ENCODE measurements around the gene CCT3. TPM values are rescaled to one million over a fixed set of nuclear protein-coding genes. Genes with fewer than 3 reads are reported as not detected.

The CCT3 gene
- total RNA-seq, 2 experiments from 2014 or later: 385 to 387 TPM

GRCh38 chr1:156293895-156294294, 44.2 kb downstream of the CCT3 start:
- Histone ChIP-seq H3K27ac (ENCODE audit: low read depth, low read length, poor library complexity, severe bottlenecking) (no peak overlapping the region), H3K79me2 (ENCODE audit: insufficient read depth, low read depth, low read length) (no peaks in the 10 kb centered on the region), H3K9me3 (ENCODE audit: low read length) (no peaks in the 10 kb centered on the region), H3K4me1 (ENCODE audit: insufficient read depth, low read length, poor library complexity, severe bottlenecking) (no peaks in the 10 kb centered on the region), H3K36me3 (ENCODE audit: insufficient read depth, low read length) (no peaks in the 10 kb centered on the region), H3K9me2 (ENCODE audit: insufficient read depth, low read length) (no peaks in the 10 kb centered on the region), H2AFZ (ENCODE audit: low read length) (no peak overlapping the region), H3K4me2 (ENCODE audit: low read length) (no peak overlapping the region), H3K4me3 (ENCODE audit: low read depth, low read length, poor library complexity, severe bottlenecking) (no peak overlapping the region), H4K20me1 (ENCODE audit: insufficient read depth, low read length) (no peaks in the 10 kb centered on the region)
- BruUV-seq (replicated peaks): no TSS peak
- POLR2A ChIA-PET: no interaction called here
- no peak for DNase-seq (ENCODE audit: low spot score)
- intact Hi-C loops (cut with micrococcal nuclease; ENCODE audit: unreplicated experiment): no loop called here
- CTCF ChIA-PET (ENCODE audit: unreplicated experiment): no interaction called here
- no peak for TF ChIP-seq CTCF (conservative IDR thresholded peaks at IDR 0.05; ENCODE audit: low read length)
- no peak for TF ChIP-seq EZH2phosphoT487 (IDR thresholded peaks at IDR 0.05; ENCODE audit: borderline replicate concordance, low read depth, low read length)

- Histone ChIP-seq H2AFZ (ENCODE audit: low read length) (no peak overlapping the region), H3K27ac (ENCODE audit: low read depth, low read length, poor library complexity, severe bottlenecking) (no peak overlapping the region), H3K9me3 (ENCODE audit: low read length) (no peaks in the 10 kb centered on the region), H3K4me2 (ENCODE audit: low read length) (no peak overlapping the region), H4K20me1 (ENCODE audit: insufficient read depth, low read length) (no peaks in the 10 kb centered on the region), H3K4me1 (ENCODE audit: insufficient read depth, low read length, poor library complexity, severe bottlenecking) (no peaks in the 10 kb centered on the region), H3K9me2 (ENCODE audit: insufficient read depth, low read length) (no peaks in the 10 kb centered on the region), H3K36me3 (ENCODE audit: insufficient read depth, low read length) (no peaks in the 10 kb centered on the region), H3K4me3 (ENCODE audit: low read depth, low read length, poor library complexity, severe bottlenecking) (no peak overlapping the region), H3K79me2 (ENCODE audit: insufficient read depth, low read depth, low read length) (no peaks in the 10 kb centered on the region)
- POLR2A ChIA-PET: no interaction called here
- intact Hi-C loops (cut with micrococcal nuclease; ENCODE audit: unreplicated experiment): no loop called here
- no peak for TF ChIP-seq CTCF (conservative IDR thresholded peaks at IDR 0.05; ENCODE audit: low read length)
- TF ChIP-seq EZH2phosphoT487 (IDR thresholded peaks at IDR 0.05; ENCODE audit: borderline replicate concordance, low read depth, low read length): no peak
- no TSS peak for BruUV-seq (replicated peaks)
- no peak for DNase-seq (ENCODE audit: low spot score)
- CTCF ChIA-PET (ENCODE audit: unreplicated experiment): no interaction called here
Measured at GRCh38 chr1:156293098-156293434, 45.0 kb downstream of the CCT3 start.

GRCh38 chr1:156291226-156292061, 46.6 kb downstream of the CCT3 start:
- Histone ChIP-seq H3K4me2 (ENCODE audit: low read length) (no peak overlapping the region), H3K4me3 (ENCODE audit: low read depth, low read length, poor library complexity, severe bottlenecking) (no peak overlapping the region), H2AFZ (ENCODE audit: low read length) (no peak overlapping the region), H3K9me3 (ENCODE audit: low read length) (no peaks in the 10 kb centered on the region), H3K27ac (ENCODE audit: low read depth, low read length, poor library complexity, severe bottlenecking) (no peak overlapping the region), H3K36me3 (ENCODE audit: insufficient read depth, low read length) (no peaks in the 10 kb centered on the region), H3K9me2 (ENCODE audit: insufficient read depth, low read length) (no peaks in the 10 kb centered on the region), H4K20me1 (ENCODE audit: insufficient read depth, low read length) (no peaks in the 10 kb centered on the region), H3K79me2 (ENCODE audit: insufficient read depth, low read depth, low read length) (no peaks in the 10 kb centered on the region), H3K4me1 (ENCODE audit: insufficient read depth, low read length, poor library complexity, severe bottlenecking) (no peaks in the 10 kb centered on the region)
- DNase-seq (ENCODE audit: low spot score): no peak
- intact Hi-C loops (cut with micrococcal nuclease; ENCODE audit: unreplicated experiment): no loop called here
- BruUV-seq (replicated peaks): no TSS peak
- ChIA-PET POLR2A (interaction anchor here (0.5 kb wide), 1 partner anchor 80 kb away, joined by 3 read pairs; no protein-coding TSS in a partner anchor), CTCF (ENCODE audit: unreplicated experiment) (no interaction called here)
- TF ChIP-seq EZH2phosphoT487 (IDR thresholded peaks at IDR 0.05; ENCODE audit: borderline replicate concordance, low read depth, low read length) (no peak), CTCF (conservative IDR thresholded peaks at IDR 0.05; ENCODE audit: low read length) (no peak)
